Effector memory CD4-positive, alpha-beta T cell (primary cell): Measurements from ENCODE around the gene CCT3.

Experiments
- DNase-seq, 3 donors: peaks; one replicate each; pipeline ENCODE4 v3.0.0-alpha.2; 2020
- H3K27ac ChIP-seq: 2 replicates; pipeline ENCODE4 v1.7.0; 2013; ENCODE audit warnings: mild to moderate bottlenecking, low read length, moderate library complexity; ENCODE audit not compliant: insufficient read depth, poor library complexity, severe bottlenecking
- H3K27me3 ChIP-seq: replicated peaks from 2 replicates; pipeline ENCODE4 v1.7.0; 2013; ENCODE audit warnings: mild to moderate bottlenecking, low read length; ENCODE audit not compliant: insufficient read depth, control insufficient read depth, poor library complexity, severe bottlenecking
- H3K36me3 ChIP-seq: 2 replicates; pipeline ENCODE4 v1.7.0; 2013; ENCODE audit warnings: mild to moderate bottlenecking, low read length, moderate library complexity; ENCODE audit not compliant: control insufficient read depth, insufficient read depth
- H3K4me1 ChIP-seq: 2 replicates; pipeline ENCODE4 v1.7.0; 2013; ENCODE audit warnings: low read length, mild to moderate bottlenecking; ENCODE audit not compliant: control insufficient read depth, insufficient read depth, poor library complexity, severe bottlenecking
- H3K4me3 ChIP-seq: 2 replicates; pipeline ENCODE4 v1.7.0; 2013; ENCODE audit warnings: low read length, low read depth, mild to moderate bottlenecking; ENCODE audit not compliant: insufficient read depth, poor library complexity, severe bottlenecking
- H3K9me3 ChIP-seq: 2 replicates; pipeline ENCODE4 v1.7.0; 2013; ENCODE audit warnings: mild to moderate bottlenecking, low read length, moderate library complexity; ENCODE audit not compliant: control insufficient read depth

The CCT3 gene

GRCh38 chr1:156298852-156299357 is 39.2 kb downstream of the CCT3 start, which contains the start of gene VHLL:
Gene VHLL, minus strand, starts transcription at chr1:156299307. Its CDS starts 118 bp downstream, at chr1:156299189.
- H3K4me1 ChIP-seq: peaks cover 13% of the 10 kb centered on the region
- no peaks in the 10 kb centered on the region for H3K9me3 ChIP-seq
- H3K27me3 ChIP-seq: no peaks in the 10 kb centered on the region
- no peak for DNase-seq
- H3K36me3 ChIP-seq: no peaks in the 10 kb centered on the region
- no peak within 1 kb of the TSS for H3K4me3 ChIP-seq
- no peak within 1 kb of the TSS for H3K27ac ChIP-seq

- Histone ChIP-seq H3K4me3 (peak within 1 kb of the TSS; percentile 74), H3K4me1 (peaks cover 13% of the 10 kb centered on the region), H3K27ac (peak within 1 kb of the TSS; percentile 52), H3K27me3 (no peaks in the 10 kb centered on the region), H3K9me3 (no peaks in the 10 kb centered on the region), H3K36me3 (peaks cover 4% of the 10 kb centered on the region)
- peak; percentile 15 to 42 (median 30) for DNase-seq
These were observed 42.6 kb downstream of the CCT3 start, which contains the start of gene GLMP for GRCh38 chr1:156295391-156295947. Gene GLMP, minus strand, starts transcription at chr1:156295679. Its CDS starts 34 bp downstream, at chr1:156295645.

DNA sequence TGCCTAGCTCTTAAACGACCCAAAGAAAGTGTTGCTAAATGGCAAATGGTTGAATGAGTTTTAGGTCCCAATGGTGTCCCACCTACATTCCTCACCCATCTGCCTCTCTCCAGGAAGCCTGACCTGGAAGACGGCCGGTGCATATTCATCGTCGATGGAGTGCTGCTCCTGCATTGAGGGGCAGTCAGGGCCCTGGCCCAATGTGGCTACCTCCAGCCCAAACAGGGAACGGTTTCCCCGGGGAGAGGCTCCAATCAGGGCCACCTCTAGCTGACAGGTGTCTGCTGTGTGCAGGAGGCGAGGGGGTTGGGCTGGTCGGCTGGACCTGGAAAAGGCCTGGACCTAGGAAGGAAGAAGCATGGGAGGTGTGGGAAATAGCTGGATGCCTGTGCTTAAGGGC is 44.2 kb downstream of the CCT3 start:
- Histone ChIP-seq H3K27ac (no peak overlapping the region), H3K4me3 (no peak overlapping the region), H3K36me3 (peaks cover 7% of the 10 kb centered on the region), H3K4me1 (peaks cover 13% of the 10 kb centered on the region), H3K9me3 (no peaks in the 10 kb centered on the region), H3K27me3 (no peaks in the 10 kb centered on the region)
- no peak for DNase-seq

DNA sequence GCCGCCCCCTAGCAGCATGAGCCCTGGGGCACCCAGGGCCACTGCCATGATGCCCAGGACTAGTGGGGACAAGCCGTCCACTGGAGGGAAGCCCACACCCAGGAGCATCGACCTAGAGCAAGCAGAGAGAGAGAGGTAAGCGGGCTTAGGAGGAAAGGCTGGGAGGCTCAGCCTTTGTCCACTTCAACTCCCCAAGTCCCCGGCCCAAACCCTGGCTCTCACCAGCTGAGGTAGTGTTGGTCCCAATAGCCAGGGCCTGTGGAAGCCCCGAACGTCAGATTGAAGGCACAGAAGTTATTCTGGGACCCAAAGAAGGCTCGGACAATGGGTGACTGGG is 45.0 kb downstream of the CCT3 start:
- no peak overlapping the region for H3K27ac ChIP-seq
- no peak overlapping the region for H3K4me3 ChIP-seq
- H3K9me3 ChIP-seq: no peaks in the 10 kb centered on the region
- no peaks in the 10 kb centered on the region for H3K27me3 ChIP-seq
- no peak for DNase-seq
- H3K36me3 ChIP-seq: peaks cover 11% of the 10 kb centered on the region
- peaks cover 13% of the 10 kb centered on the region for H3K4me1 ChIP-seq

- H3K27ac ChIP-seq: no peak overlapping the region
These were observed 46.6 kb downstream of the CCT3 start for GRCh38 chr1:156291226-156292061.

DNA sequence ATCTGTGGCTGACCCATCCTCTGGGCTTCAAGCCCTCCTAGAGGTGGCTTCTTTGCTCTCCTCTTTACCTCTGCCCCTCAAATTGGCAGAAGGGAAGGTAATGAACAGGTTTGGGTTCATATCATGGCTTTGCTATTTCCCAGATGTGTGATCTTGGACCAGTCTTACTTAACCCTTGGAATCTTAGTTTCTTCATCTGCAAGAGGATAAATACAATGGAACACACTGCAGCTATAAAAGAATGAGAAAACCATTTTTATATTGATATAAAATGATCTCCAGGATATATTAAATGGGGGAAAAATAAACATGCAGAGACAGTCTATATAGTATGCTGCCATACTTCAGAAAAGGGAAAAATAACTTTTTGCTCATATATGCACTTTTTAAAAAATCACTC is 48.2 kb downstream of the CCT3 start:
- Histone ChIP-seq H3K36me3 (peaks cover 15% of the 10 kb centered on the region), H3K27ac (no peak overlapping the region)

More at GRCh38 chr1:156291226-156292061, 46.6 kb downstream of the CCT3 start:
- no peak for DNase-seq
- H3K4me3 ChIP-seq: no peak overlapping the region
- no peaks in the 10 kb centered on the region for H3K27me3 ChIP-seq
- H3K36me3 ChIP-seq: peaks cover 11% of the 10 kb centered on the region
- H3K4me1 ChIP-seq: peaks cover 13% of the 10 kb centered on the region
- H3K9me3 ChIP-seq: no peaks in the 10 kb centered on the region

GRCh38 chr1:156286061-156286460 is 52.0 kb downstream of the CCT3 start:
- Histone ChIP-seq H3K27me3 (no peaks in the 10 kb centered on the region), H3K4me3 (no peak overlapping the region), H3K9me3 (no peaks in the 10 kb centered on the region), H3K4me1 (peaks cover 16% of the 10 kb centered on the region), H3K36me3 (peaks cover 11% of the 10 kb centered on the region), H3K27ac (no peak overlapping the region)
- no peak for DNase-seq

More for the DNA sequence above, 48.2 kb downstream of the CCT3 start:
- Histone ChIP-seq H3K27me3 (no peaks in the 10 kb centered on the region), H3K4me1 (peaks cover 6% of the 10 kb centered on the region), H3K9me3 (no peaks in the 10 kb centered on the region), H3K4me3 (no peak overlapping the region)
- no peak for DNase-seq

DNA sequence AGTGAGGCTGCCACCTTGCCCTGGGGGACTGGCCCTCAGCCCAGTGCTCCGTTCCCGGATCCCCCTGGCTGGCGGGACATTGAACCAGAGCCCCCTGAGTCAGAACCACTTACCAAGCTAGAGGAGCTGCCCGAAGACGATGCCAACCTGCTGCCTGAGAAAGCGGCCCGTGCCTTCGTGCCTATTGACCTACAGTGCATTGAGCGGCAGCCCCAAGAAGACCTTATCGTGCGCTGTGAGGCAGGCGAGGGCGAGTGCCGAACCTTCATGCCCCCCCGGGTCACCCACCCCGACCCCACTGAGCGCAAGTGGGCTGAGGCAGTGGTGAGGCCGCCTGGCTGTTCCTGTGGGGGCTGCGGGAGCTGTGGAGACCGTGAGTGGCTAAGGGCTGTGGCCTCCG is 52.7 kb downstream of the CCT3 start:
- no peak overlapping the region for H3K27ac ChIP-seq
- H3K27me3 ChIP-seq: no peaks in the 10 kb centered on the region
- DNase-seq: no peak
- H3K9me3 ChIP-seq: no peaks in the 10 kb centered on the region
- H3K4me3 ChIP-seq: no peak overlapping the region
- H3K36me3 ChIP-seq: peaks cover 11% of the 10 kb centered on the region
- H3K4me1 ChIP-seq: peaks cover 18% of the 10 kb centered on the region

DNA sequence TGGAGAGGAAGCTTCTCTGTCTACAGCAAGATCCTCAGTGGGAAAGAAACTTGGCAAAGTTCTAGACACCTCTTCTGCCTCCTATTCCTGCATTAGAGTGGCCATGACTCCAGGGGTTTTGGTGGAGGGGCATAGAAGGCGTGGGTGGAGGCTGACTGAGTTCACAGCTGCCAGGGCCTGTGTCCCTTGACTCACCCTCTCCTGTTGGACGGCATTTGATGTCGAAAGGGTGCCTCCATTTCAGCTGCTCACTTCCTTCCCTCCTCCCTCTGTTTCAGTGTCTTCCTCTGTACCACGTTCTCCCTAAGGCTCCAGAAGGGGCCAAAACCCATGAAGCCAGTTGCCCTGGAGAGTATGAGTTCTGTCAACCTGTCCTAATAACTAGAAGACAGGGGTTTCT is 53.3 kb downstream of the CCT3 start:
- Histone ChIP-seq H3K27ac (no peak overlapping the region), H3K4me1 (peaks cover 18% of the 10 kb centered on the region), H3K9me3 (no peaks in the 10 kb centered on the region), H3K27me3 (no peaks in the 10 kb centered on the region), H3K36me3 (peaks cover 11% of the 10 kb centered on the region), H3K4me3 (no peak overlapping the region)
- DNase-seq: no peak

GRCh38 chr1:156284112-156284511 is 54.0 kb downstream of the CCT3 start, which contains the start of gene TMEM79:
Gene TMEM79, plus strand, starts transcription at chr1:156284325. Its CDS starts 902 bp downstream, at chr1:156285227.
- no peaks in the 10 kb centered on the region for H3K27me3 ChIP-seq

More at GRCh38 chr1:156284112-156284511, 54.0 kb downstream of the CCT3 start, which contains the start of gene TMEM79:
- Histone ChIP-seq H3K9me3 (no peaks in the 10 kb centered on the region), H3K4me1 (peaks cover 18% of the 10 kb centered on the region), H3K4me3 (peak within 1 kb of the TSS; percentile 88), H3K27ac (peak within 1 kb of the TSS; percentile 81), H3K36me3 (peaks cover 11% of the 10 kb centered on the region)
- no peak for DNase-seq
